GM19239 (cell line): ENCODE measurements around the gene RNF26.

ENCODE experiments used
- DNase-seq: peaks from one replicate; pipeline ENCODE4 v3.0.0; 2011; ENCODE audit warnings: low spot score; ENCODE audit not compliant: insufficient read length
- FAIRE-seq: peaks from 2 replicates; lab custom pipeline; 2011; peaks lifted over from hg19 to GRCh38; lab: Jason Lieb, UNC

Gene RNF26

DNA sequence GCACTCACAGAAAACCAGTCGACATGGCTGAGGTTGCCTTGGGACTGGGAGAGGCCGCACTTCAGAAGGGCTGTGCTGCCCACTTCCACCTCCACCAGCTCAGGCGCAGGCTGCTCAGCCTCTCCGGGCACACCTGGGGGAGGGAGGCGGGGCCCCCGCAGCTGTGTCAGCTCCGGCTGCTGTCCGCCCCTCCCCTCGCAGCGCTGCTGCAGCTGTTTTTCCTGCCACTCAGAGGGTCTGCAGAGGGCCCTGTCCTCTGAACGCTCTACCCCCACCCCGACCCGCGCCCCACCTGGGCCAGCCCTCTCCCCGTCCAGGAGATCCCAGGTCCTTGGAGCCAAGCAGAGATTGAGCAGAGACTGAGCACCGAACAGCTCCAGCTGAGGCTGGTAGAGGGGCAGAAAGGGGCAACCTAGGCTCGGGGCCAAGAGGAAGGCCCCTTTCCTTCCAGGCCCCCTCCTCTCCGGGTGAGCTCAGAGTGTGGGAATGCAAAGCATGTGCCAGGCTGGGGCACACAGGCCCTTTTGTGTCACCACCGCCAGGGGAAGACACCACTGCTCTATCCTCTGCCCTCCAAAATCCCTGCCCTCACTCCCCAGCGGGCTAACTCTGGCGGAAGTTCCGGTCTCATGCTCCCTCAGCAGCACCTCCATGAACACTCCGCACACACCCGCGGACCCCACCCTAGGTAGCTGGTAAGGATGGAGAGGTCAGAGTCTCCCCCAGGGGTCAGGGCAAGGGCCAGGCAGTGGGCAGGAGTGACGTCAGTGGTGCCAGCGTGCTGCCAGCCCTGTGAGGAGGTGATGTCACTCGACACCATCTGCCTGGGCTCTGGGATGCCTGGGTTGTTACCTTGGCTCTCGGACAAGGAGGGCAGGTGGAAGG is 19.0 kb upstream of the RNF26 start:
- DNase-seq (peak; percentile 75), FAIRE-seq (no peak)

DNA sequence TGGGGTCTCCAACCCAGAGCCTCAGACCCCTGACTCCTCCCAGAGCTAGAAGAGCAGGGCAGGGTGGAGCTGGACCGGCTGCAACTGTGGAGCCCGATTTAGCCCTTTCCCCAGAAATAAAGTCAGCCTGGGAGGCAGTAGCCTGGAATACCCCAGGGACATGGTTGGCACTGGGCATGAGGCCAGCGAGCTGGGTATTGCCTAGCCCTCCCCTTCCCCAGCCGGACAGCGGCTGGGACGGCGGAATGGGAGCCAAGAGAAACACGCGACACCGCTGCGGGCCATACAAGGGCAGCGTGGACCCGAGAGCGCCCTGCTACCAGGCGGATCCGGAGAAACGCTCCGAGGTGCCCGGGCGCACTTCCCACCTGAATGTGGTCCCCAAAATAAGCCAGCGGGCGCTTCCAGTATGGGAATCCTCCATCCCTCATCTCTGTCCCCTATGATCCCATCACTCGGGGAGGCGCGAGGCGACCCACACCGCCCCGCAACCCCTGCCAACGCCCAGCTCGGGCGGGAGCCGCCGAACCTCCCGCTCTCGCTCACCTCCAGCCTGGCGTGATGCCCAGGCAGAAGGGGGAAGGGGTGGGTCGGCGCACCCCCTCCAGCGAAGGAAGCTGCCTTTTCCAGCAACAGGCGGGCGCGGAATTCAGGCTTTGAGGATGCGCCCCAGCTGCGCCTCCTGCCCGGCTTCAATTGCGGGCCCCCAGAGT is 18.2 kb upstream of the RNF26 start:
- DNase-seq = no peak

DNA sequence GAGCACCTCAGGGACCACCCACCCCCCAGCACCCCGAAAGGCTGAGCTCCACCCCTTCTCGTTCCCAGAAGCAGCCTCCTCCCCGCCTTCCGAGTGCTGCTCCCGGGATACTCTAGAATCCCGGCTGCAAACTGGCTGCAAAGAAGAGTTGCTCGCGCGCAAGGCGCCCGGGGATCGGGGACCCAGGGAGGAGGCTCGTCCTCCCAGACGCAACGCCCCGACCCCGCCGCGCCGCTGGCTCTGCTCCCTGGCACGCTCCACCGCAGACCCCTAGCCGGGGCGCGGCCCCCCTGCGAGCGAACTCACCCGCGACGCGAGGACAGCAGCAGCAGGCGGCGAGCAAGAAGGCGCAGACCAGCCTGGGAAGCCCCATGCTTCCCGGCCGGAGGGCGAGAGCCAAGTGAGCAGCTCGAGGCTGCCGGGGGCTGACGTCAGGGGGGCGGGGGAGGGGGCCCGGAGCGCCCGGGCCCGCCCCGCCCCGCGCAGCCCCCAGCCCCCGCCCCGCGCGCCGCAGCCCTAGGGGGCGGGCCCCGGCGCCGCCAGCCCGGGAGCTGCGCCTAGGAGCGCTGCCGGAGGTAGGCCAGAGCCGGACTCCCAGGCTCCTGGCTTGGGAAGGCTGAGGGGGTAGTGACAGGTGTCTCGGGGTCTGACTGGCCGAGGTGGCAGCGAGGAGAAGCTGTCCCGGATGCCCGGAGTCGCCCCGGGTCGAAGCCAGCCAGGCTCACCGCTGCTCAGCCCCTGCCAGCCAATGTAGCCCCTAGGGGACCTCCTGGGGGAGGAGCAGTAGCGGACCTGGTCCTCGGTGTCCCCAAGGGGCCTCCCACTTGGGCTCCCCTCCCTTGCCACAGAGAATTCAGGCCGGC is 17.4 kb upstream of the RNF26 start, which contains the start of gene MCAM:
Gene MCAM (minus strand): TSS at position 402 of the 863 bp plus-strand sequence. CDS start 29 bp downstream, at position 373.
- FAIRE-seq = no peak
- no peak for DNase-seq

More for the DNA sequence above, 18.2 kb upstream of the RNF26 start:
- no peak for FAIRE-seq

DNA sequence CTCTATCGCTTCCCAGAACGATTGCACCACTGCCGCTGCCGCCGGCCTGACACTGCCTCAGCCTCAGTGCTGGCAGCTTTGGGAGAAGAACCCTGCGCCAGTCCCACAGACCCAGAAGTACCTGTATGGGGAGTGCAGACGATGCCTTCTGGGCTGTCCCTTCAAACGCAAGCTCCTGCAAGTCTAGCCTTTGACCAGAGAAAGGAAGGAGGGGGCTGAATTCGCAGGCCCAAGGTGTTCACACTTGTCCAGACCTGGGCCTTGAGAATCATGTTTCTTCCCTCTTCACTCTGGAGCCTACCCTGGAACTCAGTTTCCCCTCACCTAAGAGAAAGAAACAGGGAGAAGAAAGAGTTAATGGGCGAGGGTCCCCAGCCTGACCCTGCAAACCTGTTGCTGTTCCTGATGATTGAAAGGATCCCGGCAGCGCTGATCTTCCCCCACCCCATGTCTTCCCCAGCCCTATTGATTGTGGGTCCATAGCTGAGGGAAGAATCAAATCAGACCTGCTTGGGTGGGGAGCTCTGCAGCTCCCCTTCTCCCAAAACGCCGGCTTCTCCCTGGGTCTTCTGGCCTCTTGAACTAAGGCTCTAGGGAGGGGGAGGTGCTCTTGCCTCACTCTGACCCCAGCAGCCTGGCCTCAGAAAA is 16.6 kb upstream of the RNF26 start:
- FAIRE-seq (no peak), DNase-seq (no peak)

DNA sequence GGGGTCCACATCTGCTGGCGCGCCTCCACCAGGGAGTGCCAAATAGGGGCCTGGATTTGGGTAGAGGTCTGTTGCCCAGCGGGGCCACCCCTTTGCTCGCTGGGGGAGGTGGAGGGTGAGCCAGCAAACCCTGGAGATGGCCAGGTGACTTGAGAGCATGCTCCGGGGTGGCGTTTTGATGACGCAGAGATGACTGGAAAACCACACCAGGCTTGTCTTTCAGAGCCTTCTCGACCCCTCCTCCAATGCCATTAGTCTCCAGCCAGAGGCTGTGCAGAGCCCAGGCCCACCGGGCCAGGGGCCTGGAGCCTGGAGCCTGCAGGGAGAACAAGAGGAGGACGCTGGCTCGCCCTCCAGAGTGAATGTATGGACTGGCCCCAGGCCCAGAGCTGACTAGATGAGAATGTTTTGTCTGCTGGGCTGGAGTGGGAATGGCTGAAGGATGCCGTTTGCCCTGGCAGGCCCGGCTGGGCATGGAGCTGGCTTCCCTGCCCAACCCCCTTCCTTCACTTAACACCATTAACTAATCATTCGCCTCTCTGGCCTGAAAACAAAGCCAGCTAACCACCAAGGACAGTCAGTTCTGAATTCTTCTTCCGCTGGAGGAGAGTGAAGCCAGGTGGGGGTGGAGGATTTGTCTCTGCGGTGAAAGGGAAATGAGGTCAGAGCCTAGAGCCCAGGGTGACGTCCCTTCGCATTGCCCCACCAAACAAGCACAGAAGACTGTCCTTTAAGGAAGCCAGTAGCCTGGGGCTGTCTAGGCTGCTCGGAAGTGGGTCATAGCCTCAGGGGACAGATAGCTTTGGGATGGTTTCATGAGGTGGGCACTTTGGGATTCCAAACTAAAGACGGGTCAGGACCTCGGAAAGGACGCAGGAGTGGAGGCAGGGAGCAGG is 15.8 kb upstream of the RNF26 start:
- DNase-seq (no peak), FAIRE-seq (no peak)

DNA sequence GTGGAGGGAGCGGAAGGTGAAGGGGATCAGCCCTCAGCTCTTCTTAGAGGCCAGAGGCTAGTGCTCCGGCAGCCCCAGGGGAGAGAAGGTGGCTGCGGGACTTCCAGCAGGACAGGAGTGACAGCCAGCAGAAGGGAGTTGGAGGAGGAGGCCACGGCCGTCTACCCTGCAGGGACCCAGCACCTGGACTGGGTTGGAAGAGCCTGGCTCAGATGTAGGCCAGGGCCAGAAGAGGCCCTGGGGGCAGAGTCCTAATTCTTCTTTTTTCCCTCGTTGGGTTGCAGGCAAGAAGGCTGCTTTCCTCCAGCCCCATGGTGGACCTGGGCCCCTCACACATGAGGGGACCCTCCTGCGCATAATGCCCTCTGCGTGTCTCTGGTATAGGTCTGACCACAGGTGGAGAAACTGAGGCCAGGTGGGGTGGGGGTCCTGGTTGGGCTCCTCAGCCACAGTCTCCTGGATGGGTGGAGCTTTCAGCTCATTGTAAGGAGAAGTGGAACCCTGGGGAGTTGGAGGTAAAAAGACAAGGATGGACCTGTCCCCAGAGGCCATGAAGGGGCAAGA is 15.1 kb upstream of the RNF26 start:
- FAIRE-seq = no peak
- no peak for DNase-seq

DNA sequence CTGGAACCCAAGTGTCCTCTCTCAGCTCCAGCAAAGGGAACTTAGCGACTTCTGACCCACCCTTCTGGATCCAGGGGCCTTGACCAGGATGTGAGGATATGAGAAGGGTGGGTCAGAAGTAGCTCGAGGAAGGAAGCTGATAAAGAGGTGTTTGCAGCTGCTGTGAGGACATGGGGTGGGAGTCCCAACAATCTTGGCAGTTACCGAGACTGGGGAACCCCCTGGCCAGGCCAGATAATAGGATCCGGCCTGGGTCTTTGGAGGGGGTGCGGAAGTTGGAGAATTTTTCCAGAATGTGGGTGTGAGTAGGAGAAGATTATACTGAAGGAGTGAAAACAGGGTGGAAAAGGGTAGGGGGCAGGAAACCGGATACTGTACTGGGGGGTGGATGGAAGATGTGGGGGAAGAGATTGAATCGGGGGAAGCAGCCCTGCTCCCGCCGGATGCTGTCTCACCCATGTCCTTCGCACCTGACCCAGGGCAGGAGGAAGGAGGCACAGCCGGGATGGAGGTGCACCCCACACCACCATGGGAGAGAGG is 14.6 kb upstream of the RNF26 start:
- DNase-seq (no peak), FAIRE-seq (no peak)

DNA sequence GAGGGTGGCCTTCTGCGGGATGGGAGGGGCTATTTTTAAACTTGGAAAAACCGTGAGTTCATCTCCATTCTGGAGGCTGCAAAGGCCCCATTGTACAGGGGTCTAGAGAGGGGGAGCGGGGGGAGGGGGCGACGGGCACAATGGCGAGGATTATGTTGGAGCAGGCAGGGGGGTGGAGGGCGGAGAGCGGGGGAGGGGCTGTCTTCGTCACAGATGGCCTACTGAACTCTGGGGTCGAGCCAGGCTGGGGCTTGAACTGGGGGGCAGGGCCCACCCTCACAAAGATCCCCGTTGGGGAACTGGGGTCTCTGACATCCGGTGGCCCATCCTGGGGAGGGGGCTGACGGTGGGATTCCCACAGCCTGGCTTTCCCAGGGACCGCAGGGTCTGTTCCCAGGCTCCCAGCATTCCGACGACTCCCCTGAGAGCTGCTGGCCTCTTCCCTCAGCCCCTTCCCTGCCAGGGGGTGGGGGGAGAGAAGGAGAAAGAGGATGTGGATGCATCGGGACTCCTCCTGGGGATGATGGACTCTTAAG is 14.0 kb upstream of the RNF26 start:
- DNase-seq = no peak
- FAIRE-seq = no peak

DNA sequence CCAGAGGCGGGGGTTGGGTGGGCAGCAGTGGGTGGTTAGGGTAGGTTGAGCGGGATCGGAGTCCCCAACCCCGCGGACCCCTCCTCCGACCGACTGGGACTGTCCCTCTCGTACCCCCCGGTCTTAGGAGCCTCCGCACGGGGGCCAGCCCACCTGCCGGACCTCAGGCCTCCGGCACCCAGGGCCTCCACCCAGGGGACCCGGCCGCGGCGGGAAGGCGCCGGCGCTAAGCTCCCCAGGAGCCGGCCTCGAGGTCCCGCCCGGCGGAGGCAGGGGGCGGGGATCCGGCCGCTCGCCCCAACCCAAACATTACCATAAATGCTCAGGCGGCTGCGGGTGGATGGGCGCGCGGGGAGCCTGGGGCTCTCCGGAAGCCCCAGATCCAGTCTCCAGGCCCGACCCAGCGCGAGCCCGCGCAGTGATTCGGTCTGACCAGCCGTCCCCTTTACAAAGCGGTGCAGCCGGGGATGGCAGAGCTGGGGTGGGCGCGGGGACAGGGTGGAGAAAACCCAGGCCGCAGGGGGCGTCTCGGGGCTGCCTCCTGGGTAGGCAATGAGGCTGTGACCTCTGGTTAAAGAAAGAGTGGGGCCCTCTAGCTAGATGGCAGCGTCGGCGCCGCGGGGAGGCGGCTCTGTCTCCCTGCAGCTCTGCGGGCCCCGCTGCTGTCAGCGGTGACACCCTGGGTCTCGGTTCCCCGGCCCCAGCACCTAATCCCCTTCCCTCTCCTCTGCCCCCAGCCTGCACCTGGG is 13.4 kb upstream of the RNF26 start:
- peak; percentile 79 for DNase-seq
- FAIRE-seq = no peak

DNA sequence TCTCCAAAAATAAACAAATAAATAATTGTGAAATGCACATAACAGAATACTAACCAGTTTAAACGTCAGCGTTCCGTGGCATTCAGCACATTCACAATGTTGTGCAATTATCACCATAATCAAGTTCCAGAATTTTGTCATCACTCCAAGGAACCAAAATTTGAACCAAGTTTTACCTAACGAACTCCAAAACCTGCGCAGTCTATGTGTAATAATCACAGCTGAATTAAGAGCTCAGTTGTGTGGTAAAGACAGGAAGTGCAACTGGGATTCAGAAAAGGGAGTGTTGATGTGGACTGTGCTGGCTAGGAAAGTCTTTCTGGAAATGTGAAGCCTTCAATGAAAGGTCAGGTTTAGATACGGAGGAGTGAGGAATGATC is 12.0 kb upstream of the RNF26 start:
- DNase-seq = no peak

DNA sequence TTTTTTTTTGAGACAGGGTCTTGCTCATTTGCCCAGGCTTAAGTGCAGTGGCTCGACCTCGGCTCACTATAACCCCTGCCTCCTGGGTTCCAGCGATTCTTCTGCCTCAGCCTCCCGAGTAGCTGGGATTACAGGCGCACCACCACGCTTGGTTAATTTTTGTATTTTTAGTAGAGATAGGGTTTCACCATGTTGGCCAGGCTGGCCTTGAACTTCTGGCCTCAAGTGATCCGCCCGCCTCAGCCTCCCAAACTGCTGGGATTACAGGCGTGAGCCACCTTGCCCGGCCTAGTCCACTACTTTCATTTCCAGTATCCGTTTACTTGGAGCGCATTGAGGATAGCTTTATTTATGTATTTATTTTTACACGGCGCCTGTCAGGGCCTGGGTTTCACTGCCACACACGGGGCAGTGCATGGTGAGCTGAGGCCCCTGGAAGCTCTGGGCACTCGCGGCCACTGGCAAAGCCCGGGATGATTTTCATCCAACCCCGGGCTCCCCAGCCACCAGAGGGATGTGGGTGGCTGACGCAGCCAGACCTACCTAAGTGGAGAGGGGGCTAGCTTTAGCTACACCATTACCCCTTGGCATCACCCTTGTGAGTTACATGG is 11.3 kb upstream of the RNF26 start:
- no peak for FAIRE-seq

More for the DNA sequence above, 12.0 kb upstream of the RNF26 start:
- FAIRE-seq = no peak

DNA sequence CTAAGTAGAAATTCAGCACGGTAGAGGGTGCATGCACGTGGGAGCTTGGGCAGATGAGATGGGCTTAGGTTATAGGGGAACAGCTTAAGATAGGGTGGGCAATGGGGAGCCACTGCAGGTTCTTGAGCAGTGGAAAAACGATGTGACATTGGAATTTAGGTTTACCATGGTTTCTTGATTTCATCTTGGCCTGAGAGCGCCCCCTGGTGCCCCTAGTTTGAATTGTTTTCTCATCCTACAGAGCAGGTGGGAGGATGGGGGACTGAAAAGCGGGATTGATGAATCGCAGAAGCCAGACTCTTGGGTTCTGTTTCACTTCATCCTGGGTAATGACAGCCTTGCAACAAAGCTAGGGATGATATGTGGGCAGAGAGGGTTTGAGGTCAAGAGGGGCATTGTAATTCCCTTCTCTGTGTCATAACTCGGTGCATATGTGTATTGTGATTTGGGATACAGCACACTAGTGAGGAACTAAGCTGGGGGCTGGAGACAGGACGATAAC is 10.7 kb upstream of the RNF26 start:
- no peak for DNase-seq

More for the DNA sequence above, 11.3 kb upstream of the RNF26 start:
- DNase-seq = no peak

DNA sequence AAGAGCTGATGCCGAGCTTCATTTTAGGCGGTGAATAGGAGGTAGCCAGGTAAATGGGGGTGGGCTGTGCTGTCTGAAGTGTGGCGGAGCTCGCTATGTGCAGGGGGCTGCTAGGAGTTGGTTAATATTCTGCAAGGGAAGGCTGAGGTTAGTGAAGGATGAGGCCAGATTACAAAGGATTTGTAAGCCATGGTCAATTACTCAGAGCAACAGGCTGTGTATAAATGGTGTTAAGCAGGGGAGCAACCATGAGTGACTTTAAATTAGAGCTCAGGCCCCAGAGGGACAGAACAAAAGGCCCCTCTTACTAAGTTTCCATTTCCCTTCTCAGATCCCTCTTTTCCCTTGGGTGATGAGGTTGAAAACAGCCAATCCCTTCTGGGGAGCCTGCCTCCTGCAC is 10.1 kb upstream of the RNF26 start:
- DNase-seq = no peak
- no peak for FAIRE-seq

More for the DNA sequence above, 10.7 kb upstream of the RNF26 start:
- FAIRE-seq = peak; percentile 82

DNA sequence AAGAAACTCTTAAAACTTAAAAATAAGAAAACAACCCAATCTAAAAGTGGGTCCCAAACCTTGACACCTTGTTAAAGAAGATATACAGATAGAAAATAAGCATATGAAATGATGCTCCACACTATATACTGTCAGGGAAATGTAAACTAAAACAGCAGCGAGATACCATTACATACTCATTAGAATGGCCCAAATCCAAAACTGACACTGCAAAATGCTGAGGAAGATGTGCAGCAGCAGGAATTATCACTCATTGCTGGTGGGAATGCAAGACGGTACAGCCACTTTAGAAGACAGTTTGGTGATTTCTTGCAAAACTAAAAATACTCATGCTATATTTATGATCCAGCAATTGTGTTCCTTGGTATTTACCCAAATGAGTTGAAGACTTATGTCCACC is 5.0 kb upstream of the RNF26 start:
- DNase-seq = no peak
- no peak for FAIRE-seq

DNA sequence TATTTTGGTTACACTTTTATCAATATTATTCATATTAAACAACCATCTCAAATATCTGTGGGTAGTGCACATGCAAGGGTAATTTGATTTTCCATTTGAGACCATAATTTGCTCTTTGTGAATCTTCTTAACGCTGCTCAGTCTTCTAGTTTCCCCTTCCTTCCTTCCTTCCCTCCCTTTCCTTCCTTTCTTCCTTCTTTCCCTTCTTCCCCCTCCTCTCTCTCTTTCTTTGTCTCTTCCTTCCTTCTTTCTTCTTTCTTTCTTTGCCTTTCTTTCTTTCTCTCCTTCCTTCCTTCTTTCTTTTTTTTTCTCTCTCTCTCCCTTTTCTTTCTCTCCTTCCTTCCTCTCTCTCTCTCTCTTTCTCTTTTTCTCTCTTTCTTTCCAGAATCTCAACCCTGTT is 4.1 kb upstream of the RNF26 start:
- DNase-seq (no peak), FAIRE-seq (no peak)

DNA sequence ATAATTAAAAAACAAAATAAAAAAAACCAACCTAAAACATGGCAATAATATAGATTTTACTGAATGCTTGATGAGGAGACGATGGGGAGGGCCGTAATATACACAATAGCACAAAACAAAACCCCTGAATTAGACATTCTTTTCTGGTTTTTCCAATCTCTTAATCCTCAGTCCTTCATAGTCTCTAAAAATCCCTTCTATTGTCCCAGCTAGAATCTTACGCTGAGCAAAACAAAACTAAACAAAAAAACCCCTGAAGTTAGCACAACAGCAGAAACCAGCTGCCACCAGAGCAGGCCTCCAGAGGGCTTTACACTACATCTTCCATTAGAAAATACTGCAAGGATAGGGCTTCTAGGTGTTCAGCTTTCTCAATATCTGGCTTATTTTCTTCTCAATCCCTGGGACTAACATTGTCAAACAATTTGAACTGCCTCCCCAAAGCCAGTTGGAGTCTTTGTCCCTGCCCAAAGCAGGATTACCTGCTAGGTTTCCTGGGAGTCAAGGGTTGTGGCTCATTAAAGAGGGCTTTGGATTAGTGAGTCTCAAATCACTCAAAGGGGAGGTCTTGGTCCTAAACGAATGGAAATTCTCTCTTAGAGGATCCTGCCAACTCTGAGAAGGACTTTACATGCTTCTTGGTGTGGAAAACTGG is 2.1 kb upstream of the RNF26 start:
- no peak for FAIRE-seq
- no peak for DNase-seq
